NCI-H1930 (cell line): ENCODE data around the gene LSM12.
"Not testable (repeated sequence)": the region's sequence is repeated elsewhere in the genome, so short reads cannot be mapped to it uniquely, and the experiment has no call there.

Experiments
- DNase-seq, 2 experiments: peaks; one replicate each; lab custom pipeline; 2025; lab: John Stamatoyannopoulos, UW

The LSM12 gene

GRCh38 chr17:44007346-44008204 is 58.9 kb downstream of the LSM12 start:
- no peak for DNase-seq

GRCh38 chr17:44006598-44007345 is 59.7 kb downstream of the LSM12 start:
- DNase-seq: peak; percentile 78 to 87

DNA sequence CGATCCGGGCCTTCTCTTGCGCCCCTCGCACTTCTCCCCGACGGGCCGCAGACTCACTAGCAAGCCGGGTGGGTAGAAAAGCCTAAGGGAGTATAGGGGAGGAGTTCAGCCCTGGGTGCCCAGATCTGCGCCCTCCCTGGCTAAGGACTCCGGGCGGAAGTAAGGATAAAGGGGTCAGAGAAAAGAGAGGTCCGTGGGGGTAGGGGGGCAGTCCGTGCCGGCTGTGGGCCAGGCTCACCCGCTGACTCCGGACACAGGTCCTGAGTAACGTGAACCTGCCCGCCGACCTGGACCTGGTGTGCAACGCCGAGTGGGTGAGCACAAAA is 60.2 kb downstream of the LSM12 start:
- DNase-seq: no peak

GRCh38 chr17:44005527-44006271 is 60.8 kb downstream of the LSM12 start:
- no peak for DNase-seq

GRCh38 chr17:44004761-44005526 is 61.5 kb downstream of the LSM12 start:
- no peak for DNase-seq

DNA sequence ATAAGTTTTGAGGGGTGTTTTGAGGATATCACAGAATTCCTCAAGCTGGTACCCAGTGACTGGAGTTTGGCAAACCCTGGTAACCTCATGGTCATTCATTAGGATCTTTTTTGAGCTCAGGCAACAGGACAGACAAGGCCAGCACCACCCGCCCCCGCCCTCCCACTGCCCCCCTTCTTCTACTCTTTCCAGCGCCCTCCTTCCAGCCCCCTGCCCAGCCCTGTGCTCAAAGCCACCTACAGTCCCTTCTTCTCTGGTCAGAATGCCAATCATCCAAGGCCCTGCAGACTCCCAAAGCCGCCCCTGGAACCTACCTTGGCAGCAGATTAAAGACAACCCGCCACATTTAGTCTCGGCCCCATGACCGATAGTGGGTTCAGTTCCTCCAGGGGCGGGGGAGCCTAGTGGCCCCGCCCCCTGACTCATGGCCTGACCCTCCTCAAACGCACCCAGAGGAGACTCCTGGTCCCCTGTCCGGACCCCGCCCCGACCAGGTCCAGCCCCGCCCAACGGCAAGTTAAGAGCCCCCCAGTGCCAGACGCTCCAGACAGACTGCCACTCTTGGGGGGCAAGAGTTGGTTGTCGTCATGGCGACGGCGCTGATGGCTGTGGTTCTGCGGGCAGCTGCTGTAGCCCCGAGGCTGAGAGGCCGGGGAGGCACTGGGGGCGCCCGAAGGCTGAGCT is 62.3 kb downstream of the LSM12 start, which contains the start of gene NAGS:
NAGS (plus strand) TSS at position 546 of the 684 bp plus-strand sequence; CDS start at position 588, 42 bp downstream.
- DNase-seq: no peak

DNA sequence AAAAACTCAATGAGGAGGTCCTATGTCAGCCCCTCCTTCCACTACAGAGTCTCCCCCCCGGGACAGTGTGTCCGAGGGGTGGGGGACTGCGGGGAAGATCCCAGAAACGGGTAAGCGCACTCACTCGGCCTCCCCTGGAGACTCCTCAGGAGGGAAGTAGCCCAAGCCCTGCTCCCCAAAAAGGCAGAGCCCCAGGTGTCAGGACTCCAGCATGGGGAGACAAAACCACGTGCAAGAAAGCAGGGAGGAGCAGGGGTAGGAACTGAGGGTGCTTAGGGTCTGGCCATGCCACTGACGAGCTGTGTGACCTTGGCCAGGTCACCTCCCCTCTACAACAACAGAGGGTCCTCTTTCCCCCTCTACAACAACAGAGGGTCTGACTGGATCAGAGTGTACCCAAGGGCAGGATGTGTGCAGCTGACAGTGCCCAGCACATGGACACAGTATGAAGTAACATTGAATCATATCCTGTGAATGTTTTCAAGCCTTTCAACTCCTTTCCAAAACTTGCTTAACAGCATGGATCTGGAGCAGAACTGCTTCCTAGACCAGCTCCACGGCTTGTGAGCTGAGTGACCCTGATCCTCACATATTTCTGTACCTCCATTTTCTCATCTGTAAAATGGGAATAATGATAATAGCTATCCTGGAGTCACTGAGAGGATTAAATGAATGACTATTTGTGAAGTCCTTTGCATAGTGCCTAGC is 64.2 kb downstream of the LSM12 start:
- DNase-seq: no peak

DNA sequence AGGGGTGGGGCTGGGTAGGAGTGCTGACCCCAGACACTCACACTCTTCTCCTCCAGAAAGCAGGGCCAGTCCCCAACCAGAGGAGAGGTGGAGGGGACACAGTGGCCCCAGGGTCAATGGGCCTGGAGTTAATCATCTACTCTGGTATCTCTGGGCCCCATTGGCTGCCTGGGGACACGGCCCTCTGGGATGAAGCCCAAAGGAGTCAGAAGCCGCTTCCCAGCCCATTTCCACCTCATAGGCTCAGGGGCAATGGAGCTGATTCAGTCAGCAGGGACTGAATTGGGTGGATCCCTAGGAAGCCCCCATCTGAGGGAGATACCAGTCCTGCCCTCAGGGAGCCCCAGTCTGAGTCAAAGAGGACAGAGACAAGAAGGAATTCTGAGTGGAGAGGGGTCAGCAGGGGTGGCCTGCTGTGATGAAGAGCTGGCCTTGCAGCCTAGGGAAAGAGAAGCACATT is 65.0 kb downstream of the LSM12 start:
- no peak for DNase-seq

- DNase-seq: no peak
Observed at GRCh38 chr17:44000871-44001460, 65.5 kb downstream of the LSM12 start.

- no peak for DNase-seq
Observed at GRCh38 chr17:44000141-44000860, 66.2 kb downstream of the LSM12 start.

GRCh38 chr17:43999024-43999423 is 67.4 kb downstream of the LSM12 start:
- DNase-seq: no peak

GRCh38 chr17:43998552-43998951 is 67.9 kb downstream of the LSM12 start:
- no peak for DNase-seq

GRCh38 chr17:43997180-43997579 is 69.3 kb downstream of the LSM12 start:
- not testable (repeated sequence) for DNase-seq

GRCh38 chr17:43995150-43995471 is 71.4 kb downstream of the LSM12 start:
- DNase-seq: no peak

GRCh38 chr17:43994272-43995149 is 72.0 kb downstream of the LSM12 start:
- peak; percentile 19 to 64 for DNase-seq

GRCh38 chr17:43992641-43993040 is 73.8 kb downstream of the LSM12 start:
- DNase-seq: no peak

DNA sequence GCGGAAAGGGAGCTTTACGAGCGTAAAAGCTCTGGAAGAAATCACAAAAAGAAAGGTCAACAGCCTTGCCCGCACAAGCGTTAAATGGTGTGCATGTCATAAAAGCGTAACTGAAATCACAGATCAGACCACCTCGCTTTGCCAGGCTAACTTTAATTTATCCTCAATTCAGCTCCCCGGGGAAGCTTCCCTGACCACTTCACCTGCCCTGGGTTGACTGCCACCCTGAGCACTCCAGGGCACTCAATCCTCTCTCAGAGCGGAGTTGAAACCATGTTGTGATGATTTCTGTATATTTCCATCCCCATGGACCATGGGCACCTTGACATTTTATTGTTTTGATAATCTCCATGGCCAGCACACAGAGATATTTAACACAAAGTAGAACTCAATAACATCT is 78.2 kb downstream of the LSM12 start:
- no peak for DNase-seq
